GM12873 (cell line): Measurements from ENCODE around the gene PHAF1.

Experiments
- TF ChIP-seq, protein P1 (sequence below): IDR thresholded peaks from 2 replicates; pipeline ENCODE4 v1.5.1; 2012; ENCODE audit warnings: low read depth, mild to moderate bottlenecking, moderate library complexity, low read length, control low read depth; ENCODE audit not compliant: insufficient read depth; ENCODE audit errors: missing control alignments

The PHAF1 gene

DNA sequence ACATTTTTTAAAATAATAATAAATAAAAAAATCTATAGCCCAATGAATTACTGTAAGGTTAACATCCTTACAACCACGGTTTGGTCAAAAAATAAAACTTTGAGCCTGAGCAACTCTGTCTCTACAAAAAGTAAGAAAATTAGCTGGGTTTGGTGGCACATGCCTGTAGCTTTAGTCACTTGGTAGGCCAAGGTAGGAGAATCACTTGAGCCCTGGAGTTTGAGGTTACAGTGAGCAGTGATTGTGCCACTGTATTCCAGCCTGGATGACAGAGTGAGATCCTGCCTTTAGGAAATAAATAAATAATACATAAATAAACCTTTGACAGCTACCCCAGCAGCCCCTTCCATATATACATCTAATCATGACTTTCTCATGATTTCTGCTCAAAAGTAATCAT, 26.9 kb upstream of the PHAF1 start:
- TF ChIP-seq, protein P1, sequence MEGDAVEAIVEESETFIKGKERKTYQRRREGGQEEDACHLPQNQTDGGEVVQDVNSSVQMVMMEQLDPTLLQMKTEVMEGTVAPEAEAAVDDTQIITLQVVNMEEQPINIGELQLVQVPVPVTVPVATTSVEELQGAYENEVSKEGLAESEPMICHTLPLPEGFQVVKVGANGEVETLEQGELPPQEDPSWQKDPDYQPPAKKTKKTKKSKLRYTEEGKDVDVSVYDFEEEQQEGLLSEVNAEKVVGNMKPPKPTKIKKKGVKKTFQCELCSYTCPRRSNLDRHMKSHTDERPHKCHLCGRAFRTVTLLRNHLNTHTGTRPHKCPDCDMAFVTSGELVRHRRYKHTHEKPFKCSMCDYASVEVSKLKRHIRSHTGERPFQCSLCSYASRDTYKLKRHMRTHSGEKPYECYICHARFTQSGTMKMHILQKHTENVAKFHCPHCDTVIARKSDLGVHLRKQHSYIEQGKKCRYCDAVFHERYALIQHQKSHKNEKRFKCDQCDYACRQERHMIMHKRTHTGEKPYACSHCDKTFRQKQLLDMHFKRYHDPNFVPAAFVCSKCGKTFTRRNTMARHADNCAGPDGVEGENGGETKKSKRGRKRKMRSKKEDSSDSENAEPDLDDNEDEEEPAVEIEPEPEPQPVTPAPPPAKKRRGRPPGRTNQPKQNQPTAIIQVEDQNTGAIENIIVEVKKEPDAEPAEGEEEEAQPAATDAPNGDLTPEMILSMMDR: no peak

DNA sequence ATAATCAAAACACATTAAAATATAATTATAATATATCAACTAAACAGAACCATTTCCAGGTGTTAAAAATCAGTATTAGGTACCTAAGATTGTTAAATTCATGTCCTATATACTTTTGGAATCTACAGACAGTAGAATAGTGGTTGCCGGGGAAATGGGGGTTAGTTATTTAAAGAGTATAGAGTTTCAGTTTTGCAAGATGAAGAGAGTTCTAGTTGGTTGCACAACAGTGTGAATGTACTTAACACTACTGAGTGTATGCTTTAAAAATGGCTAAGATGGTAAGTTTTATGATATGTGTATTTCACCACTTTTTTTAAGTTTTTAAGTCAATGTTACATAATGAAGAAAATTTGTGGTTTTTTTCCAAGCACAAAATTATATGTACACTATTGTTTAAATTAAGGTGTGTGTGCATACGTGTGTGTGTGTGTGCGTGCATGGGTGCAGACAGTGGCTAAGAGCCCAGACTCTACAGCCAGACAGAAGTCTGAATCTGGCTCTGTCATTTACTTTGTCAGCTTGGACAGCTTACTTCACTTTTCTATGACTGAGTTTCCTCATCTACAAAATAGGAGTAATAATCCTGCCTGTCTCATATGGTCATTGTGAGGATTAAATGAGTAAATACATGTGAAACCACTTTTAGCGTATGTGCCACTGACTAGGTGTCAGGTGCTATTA, 25.3 kb upstream of the PHAF1 start:
- TF ChIP-seq, protein P1: no peak

DNA sequence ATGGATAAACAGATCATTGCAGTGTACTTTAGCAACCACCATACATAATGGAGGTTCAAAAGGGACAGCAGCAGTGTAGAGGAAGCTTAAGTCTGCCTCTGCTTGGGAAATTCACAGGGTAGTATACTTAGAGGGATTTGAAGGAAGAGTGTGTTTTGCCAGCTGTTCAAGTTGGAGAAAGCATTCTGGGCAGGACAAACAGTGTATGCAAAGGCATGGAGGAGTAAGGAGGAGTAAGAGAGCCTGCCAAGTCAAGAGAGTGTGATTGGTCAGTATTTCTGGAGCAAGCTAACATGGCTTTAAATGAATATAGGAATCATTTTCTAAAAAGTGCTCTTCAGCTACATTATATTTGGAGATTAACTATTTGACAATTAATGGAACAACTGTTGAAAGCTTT, 22.9 kb upstream of the PHAF1 start:
- TF ChIP-seq, protein P1: no peak

DNA sequence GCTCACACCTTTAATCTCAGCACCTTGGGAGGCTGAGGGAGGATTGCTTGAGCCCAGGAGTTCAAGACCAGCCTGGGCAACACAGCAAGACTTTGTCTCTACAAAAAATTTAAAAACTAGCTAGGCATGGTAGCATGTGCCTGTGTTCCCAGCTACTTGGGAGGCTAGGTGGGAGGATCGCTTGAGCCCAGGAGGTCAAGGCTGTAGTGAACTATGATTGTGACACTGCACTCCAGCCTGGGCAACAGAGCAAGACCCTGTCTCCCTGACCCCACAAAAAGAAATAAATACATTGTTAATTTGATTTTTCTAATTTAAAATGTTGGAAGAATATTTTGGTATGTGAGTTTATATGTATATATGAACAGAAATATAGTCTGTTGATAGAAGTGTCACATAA, 22.4 kb upstream of the PHAF1 start:
- TF ChIP-seq, protein P1: no peak

DNA sequence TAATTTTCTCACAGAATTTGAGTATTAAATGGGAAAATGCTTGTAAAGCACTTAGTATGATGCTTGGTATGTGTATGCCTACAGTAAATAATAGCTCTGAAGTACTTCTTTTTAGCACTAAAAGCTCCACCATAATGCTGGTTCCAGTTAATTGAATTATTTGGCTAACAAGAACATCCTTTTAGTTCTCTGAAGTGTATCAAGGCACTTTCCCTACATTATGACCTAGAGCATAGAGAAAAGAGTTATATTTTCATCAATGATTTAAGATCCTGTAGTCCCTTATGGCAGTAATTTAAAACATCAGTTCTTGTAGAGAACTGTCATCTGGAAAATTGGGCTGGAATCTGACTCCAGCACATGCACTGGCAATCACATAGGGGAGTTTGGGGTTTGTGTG, 21.9 kb upstream of the PHAF1 start:
- TF ChIP-seq, protein P1: no peak

DNA sequence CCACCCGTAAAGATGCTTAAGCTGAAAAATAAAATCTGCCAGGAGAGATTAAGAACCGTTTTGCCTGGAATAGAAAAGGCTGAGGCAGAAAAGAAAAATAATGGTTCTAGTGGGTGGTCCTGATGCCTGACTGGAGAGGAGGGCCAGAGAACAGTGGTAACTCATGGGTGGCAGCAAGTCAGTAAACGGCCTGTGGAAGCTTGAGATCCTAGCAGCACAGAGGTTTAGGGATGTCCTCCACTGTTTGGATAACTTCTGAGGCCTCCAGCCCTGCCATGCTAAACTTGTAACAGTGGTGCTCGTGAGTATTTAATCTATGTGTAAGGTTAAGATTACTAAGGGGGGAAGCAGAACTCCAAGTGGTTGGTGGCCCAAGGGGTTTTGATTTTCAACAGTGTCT, 21.2 kb upstream of the PHAF1 start:
- TF ChIP-seq, protein P1: no peak

DNA sequence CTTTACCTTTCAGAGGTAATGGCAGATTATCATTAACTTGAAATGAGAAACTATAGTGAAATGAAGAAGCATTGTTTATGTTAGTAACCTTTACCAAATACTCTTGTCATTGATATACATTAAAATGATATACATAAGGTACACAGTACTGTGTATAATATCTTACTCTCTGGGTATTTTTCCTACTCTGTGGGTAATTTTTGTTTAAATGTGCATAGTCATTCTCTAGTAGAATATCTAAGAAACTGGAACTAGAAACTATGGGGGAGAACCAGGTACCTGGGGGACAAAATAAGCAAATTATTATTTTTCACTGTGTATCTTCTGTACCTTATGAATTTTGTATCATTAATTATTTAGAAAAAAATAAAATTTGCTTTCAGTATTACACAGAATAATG, 20.6 kb upstream of the PHAF1 start:
- TF ChIP-seq, protein P1: no peak
